Stimulated activated CD4-positive, alpha-beta T cell treated with anti-CD3 and anti-CD28 coated beads, Interleukin-12 subunit alpha, Interleukin-12 subunit beta, amount 100 ng/mL, for 24 hours (primary cell): ENCODE measurements around the gene MAPKAP1.

Source experiments
- DNase-seq, 2 experiments: peaks; one replicate each; pipeline ENCODE4 v3.0.0-alpha.2; 2020; ENCODE audit warnings: low read depth in 2 of 2

MAPKAP1 gene

DNA sequence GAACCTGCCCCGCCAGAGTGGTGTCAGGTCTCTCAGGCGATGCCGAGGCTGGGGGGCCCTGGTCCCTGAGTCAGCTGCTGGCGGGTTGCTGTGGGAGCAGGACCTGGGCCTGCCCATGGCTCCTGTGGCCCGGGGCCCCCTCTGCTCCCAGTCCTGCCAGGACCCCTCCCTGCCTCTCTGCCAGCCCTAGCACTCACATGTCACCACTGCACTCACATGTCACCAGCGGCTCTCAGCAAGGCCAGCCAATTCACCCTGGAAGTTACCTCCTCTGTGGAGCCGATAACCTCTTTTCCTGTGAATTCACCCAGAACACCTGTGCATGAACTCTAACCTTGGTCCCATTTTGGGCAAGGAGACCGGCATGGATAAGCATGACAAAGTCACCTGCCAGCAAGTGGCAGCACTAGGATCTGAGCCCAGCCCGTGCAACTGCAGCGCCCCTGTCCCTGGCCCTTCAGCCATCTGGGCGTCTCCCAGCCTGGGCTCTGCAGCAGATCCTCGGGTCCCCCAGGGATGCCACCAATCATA lies 275.2 kb downstream of the MAPKAP1 start:
- DNase-seq, result no peak

DNA sequence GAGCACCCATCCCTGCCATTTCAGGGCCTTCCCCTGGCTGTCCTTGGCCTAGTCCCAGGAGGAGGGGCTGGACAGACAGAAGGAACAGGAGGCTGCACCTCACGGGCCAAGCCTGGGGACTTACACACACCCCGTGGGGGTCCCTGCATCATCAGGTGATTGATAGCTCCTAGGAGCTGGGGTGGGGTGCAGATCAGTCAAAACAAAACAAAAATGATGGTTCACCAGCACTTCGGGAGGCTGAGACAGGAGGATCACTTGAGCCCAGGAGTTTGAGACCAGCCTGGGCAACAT lies 276.0 kb downstream of the MAPKAP1 start:
- no peak for DNase-seq

DNA sequence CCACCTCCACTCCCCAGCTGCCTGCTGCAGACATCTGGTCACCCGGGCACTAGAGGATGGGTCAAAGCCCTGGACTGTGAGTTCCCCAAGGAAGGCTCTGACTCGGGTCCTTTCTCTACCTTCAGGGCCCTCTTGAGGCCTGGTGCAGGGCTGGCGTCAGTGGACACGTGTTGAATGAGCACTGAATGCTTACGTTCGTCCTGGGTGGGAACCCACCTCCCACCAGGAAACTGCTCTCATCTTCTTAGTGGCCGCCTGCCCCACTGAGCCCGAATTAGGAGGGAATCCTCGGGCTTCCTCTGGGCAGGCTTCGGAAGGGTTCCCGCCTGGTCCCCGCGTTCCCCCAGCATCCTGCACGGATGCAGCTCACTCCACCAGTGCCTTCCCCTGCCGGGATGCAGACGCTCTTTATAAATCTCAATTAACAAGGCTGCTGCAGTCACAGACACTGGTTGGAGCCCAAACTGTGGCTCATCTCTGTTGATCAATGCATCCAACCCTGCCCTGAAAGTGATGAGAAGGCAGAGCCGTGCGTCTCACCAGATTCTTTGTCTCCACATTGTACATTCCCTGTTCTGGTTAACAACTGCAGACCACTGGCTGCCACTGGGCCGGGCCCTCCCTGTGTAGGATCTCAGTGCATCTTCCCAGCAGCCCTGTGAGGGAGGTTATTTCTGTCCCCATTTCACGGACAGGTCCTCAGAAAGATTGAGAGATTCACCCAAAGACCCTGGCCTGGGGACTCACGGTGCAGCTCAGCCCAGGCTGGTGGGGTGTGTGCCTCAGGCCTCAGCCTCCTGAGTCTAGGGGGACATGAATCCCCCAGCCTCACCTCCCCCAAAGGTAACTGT lies 276.6 kb downstream of the MAPKAP1 start:
- DNase-seq, result no peak

DNA sequence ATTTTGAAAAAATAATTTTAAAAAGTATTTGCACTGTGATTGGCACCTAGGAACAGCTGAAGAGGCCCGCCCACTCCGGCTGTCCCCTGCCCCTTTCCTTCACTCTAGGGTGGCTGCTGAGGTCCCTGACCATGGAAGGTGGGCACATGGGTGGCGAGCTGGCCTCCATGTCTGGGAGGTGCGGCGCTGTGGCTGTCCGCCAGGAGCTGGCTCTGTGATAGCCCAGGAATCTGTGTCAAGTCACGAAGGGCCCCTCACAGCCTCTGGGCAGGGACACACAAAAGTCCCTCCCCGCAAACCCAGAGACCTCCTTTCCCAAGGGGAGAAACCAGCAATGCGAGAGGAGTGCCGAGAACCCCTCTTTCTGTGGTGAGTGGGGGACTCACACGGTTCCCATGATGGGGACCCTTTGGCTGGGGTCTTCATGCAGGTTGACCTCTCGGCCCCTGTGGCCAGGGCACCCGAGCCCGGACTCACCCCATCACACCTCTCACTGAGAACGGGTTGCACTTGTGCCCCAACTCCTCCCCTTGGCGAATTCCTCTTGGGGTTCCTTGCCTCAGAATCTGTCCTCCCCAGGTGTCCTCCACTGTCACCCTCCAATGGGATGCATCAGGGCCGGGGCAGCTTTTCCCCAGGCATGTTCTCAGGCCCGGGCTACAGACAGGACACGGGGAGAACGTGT lies 277.4 kb downstream of the MAPKAP1 start:
- DNase-seq, result no peak

DNA sequence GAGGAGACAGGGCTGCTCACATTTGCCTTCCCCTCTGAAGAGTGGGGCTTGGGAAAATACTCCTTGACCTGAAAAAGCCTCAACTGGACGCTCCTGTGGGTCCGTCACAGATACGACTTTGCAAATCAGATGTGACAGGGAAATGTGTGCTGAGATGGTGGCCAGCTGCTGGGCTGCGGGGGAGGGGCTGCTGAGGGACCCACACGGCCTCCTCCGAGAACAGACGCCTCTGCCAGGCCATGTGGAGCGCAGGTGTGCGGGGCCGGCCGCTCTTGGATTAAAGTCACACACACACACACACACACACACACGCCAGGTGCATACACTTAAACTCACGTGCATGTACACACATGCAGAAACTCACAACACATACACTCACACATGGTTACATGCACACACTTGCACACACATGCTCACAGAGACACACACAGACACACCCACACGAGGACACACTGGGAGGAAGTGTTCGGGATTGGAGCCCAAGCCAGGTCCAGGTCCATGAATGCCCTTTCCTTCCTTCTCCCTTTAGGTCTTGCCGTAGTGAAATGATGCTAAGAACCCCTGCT lies 278.0 kb downstream of the MAPKAP1 start:
- no peak for DNase-seq

DNA sequence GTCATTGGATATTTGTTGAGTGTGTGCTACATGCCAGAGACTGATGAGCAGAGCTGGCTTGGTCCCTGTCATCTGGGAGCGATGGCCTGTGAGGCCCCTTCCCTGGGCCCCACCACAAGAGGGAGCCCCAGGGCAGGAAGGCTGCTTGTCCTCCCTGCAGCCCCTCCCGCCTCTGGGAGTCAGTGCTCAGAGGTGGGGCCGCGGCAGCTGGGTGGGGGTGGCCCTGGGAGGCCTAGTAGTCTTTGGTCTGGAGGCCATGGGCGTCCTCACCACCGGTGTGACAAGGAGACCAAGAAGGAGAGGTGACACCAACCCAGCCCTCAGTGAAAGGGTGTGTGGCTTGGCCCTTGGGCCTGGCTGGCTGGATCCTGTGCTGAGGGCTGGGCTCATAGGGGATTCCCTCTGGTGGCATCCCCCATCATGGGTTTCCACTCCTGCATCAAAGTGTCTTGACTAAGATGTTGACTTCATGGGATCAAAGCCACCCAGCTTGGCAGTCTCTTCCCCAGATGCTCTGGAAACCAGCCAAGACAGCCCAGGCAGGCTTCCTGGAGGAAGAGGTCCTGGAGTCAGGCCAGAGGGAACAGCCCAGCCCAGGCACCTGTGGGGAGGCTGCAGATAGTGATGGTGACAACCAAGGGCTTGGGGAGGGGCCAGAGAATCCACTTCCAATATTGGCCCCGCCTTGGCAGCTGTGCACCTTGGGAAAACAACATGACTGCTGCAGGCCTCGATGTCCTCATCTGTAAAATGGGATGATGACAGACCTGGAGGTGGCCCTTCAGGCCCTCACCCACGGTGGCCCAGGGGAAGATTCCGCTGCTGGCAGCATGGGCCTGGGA lies 278.7 kb downstream of the MAPKAP1 start:
- DNase-seq, result peak in 1 of 2 experiments; percentile 21

DNA sequence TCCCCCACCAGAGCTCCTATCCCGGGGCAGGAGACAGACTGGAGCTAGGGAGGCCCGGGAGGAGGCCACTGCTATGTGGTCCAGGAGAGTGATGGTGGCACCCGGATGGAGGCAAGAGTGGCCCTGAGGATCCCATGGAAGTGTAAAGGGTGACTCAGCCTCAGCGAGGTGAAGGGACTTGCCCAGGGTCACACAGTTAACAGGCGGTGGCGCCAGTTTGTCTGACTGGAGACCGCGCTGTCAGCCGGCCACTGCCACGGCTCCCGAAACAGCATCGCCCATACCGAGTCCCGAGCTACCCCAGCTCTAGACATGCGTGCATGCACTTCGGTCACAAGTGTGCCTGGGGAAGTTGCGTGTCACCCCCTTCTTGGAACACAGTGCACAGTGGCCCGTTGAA lies 279.5 kb downstream of the MAPKAP1 start:
- no peak for DNase-seq

DNA sequence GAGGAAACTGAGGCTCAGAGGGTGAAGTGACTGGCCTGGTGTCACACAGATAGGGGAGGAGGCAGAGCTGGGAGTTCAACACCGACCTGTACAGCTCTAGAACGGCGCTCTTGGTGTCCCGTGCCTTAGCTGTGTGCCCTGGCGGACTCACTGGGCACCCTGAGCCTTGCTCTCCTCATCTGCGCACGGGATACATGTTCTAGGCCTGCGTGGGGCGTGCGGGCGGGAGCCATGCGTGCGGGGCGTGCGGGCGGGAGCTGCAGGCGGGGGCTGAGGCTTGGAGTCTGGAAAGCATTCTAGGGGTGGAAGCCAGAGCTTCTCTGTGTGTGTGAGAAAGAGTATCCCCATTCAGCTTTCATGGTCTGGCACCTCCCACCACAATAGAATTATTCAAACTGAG lies 280.1 kb downstream of the MAPKAP1 start:
- no peak for DNase-seq

DNA sequence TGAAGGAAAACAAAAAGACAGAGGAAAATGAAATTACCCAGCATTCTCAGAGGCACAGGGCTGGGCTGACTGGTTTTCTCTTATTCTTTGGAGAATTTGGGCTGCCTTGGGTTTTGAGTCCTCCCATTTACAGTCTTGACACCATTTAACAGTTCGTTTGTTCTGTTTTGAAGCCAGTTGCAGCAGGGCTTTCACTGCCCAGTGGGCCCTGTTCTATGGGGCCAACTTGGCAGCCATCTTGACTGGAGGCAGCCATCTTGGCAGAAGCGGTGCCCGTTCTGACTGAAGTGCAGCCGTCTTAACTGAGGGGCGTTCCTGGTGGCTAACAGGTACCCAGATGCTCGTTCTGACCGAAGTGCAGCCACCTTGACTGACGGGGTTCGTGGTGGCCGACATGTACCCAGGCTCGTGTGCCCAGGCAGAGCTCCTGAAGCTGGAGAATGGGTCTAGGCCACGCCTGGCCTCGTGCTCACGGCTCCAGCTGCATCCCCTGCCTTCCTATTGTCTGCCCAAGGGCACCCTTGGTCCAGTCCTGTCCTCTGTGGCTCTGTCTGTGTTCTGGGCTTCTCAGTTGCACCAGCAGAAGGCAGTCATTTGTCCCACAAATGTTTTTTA lies 281.0 kb downstream of the MAPKAP1 start:
- DNase-seq, result no peak

DNA sequence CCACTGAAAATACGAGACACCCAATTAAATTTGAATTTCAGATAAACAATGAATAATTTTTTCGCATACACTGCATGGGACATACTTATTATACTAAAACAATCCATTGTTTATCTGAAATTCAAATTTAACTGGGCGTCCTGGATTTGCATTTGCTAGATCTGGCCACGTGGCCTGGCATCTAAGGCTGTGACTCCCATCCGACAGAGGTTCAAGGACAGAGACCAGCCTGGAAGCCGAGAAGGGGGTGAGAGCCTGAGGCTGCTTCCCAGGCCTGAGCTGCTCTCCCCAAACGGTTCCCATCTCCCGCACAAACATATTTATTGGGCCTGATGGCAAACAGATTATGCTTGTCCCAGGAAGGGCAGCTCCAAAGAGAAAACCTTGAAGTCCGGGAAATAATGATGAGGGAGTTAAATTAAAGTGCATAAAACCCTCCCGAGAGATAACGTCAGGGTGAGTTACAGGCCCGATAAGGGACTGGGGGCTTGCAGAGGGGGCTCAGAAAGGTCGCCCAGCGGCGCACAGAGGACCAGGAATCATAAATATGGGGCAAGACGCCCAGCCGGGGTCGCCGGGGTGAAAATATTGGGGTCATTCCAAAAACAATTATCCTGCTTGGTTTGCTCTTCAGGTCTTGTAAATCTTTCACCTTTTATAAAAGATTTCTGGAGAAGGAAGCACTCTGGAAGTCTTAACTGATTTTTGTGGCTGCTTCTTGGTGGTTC lies 281.7 kb downstream of the MAPKAP1 start:
- no peak for DNase-seq

DNA sequence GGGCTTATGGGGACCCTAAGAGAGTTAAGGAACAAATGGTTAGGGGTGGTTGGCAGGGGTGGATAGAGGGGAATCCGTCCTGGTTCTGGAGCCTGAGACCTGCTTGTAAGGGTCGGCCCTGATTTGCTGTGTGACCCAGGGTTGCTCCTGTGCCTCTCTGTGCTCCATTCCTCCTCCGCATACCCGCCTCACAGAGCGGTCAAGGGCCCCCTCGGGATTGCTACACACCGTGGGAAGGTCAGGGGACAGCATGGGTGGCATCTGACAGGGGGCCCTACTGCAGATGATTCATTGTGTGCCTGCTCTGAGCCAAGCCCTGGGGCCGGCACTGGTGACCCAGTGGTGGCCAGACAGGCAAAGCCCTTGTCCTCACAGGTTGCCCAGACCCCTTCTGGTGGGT lies 283.0 kb downstream of the MAPKAP1 start:
- no peak for DNase-seq

DNA sequence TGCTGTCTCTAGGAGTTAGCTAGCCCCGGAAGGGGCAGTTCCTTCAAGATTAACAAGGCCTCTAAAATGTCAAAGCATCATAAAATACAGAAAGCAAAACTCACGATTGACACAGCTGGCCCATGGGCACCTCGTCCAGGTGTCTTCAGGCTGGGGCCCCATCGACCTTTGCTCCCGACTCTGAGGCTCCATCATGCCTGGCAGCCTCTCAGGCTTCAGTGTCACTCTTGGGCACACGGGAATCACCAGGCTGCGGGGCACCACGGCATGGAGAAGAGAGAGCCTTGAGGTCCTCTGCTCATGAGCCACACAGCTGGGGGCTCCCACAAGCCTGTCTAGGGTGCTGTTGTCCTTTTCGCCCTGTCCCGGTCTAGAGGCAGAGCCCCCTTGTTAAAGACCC lies 284.2 kb downstream of the MAPKAP1 start:
- DNase-seq, result no peak

DNA sequence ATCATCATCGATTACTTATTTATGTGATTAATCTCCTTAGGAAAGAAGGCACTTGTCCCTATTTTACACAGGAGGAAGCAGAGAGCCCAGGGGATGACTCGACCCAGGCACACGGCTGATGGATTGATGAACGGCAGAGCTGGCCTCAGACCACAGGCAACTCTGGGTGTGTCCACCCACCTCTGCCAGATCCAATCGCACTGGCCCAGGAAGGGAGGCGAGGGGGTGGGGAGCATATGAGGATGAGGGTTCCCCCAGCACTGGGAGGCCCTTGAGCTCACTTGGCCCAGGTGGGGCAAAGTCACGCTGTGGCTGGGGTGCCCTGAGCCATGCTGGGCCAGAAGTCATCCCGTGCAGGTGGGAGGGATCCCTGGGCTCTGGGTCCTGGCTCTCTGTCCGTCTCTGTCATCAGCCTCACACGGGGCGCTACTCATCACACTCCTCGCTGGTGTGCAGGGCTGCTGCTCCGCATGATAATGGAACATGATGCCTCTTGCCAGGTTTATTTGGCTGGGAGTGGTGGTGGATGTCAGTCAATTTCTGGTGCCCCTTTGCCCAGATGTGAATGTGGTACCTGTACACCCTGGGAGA lies 285.3 kb downstream of the MAPKAP1 start:
- no peak for DNase-seq

DNA sequence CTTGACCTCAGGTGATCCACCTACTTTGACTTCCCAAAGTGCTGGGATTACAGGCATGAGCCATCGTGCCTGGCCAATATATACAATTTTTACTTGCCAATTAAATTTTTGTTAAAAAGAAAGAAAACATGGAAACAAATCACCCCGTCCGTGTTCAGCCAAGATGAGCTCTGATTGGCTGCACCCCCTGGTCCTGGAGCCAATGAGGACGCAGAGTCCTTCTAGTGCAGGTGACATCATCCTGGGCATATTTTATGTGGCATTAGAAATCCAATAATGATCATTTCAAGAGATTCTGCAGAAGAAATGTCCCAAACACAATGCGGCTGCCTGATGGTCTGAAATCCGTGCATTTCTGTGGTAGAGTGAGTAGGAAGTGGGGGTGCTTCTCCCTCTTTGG lies 285.8 kb downstream of the MAPKAP1 start:
- DNase-seq, result no peak

DNA sequence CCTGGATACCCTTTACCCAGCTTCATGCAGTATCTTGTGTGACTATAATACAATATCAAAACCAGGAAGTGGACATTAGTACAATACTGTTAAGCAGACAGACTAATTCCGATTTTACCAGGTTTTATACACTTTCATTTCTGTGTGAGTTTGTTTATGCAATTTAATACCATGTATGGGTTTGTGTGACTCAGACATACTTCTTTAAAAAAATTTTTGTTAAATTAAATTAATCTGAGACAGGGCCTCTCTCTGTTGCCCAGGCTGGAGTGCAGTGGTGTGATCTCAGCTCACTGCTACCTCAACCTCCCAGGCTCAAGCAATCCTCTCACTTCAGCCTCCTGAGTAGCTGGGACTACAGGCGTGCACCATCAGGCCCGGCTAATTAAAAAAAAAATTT lies 288.6 kb downstream of the MAPKAP1 start:
- DNase-seq, result no peak

DNA sequence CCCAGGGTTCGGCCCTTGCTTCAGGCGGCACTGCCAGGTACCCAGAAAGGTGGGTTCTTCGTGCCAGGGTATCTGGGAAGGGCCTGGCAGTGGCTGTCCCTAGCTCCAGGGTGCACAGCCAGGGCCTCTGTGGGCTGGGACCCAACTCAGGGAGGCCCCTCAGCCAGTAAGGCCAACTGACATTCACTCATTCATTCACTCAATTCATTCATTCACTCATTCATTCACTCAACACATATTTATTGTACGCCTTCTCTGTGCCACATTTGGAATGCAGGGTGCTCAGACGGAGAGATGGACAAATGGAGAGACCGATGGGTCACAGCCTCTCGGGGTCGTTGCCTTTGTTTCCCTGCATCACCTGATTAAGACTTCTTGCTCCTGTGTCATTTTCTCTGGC lies 290.5 kb downstream of the MAPKAP1 start:
- no peak for DNase-seq

DNA sequence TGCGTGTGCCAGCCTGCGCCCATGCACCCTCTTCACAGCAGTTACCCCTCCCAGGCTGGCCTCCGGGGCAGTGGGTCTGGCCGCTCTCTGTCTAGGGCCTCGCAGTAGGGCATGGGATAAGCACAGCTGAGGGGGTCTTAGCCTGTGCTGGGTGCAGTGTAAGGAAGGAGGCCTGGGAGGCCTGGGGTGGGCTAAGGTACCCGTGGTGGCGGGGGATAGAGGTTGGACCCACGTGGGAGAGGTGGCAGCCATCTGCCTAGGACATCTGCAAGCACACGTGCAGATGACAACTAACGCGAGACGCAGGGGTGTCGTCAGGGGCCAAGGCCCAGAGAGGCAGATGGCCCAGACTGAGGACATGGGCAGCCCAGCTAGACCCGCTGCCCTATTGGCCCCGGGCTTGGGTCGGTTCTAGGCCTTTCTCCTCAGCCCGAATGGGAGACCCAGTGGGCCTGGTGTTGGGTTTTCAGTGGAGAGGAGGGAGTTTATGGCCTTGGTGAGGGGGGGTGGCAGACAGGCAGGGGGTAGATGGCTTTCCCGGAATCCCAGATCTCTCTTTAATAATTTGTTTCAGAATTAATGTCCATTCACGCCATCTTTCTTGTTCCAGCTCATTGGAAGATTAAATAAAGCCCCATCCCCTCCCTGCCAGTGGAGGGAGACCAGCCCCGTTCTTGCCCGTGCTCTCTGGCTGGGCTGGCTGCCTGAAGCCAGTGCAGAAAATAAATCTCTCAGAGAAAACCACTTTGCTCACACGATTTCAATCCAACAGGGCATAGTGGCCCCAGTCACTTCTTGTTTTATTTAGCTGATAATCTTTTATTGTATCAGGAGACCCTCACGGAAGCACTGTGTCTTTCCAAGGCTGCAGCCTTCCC lies 291.2 kb downstream of the MAPKAP1 start:
- no peak for DNase-seq

DNA sequence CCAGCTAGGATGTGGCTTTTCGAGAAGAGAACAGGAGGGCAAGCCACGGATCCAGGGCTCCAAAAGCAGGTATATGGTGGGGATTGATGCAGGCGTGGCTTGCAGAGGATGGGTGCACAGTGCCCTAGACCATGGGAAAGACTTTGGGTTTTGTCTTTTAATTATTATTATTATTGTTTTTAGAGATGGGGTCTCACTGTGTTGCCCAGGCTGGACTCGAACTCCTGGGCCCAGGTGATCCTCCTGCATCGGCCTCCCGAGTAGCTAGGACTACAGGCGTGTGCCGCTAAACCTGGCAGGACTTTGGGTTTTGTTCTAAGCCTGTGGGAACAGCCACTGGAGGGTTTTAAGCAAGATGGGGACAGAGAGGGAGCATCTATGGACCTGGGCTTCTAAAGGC lies 293.4 kb downstream of the MAPKAP1 start:
- no peak for DNase-seq

DNA sequence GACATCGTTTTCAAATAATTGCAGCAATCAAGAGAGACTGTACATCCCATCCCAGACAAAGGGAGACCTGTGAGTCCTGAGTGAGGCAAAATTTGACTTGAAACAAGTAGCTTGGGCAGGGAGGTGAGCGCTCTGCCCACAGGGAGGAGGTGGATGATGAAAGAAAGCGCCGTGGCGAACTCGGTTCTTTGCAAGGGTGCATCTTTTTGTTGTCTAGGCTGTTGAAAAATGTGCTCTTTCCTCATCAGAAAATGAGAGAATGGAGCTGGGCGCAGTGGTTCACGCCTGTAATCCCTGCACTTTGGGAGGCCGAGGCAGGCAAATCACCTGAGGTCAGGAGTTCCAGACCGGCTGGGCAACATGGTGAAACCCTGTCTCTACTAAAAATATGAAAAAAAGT lies 294.8 kb downstream of the MAPKAP1 start:
- DNase-seq, result no peak
